Hepatocyte (in vitro differentiated cells): Measurements from ENCODE around the gene SLC25A13.

ENCODE experiments used
- EZH2 ChIP-seq: fragments of 200-600 bp; sonication (generic); IDR thresholded peaks from 2 replicates; pipeline ENCODE4 v1.6.1; 2016; ENCODE audit warnings: antibody characterized with exemption, mild to moderate bottlenecking, borderline replicate concordance
- EZH2phosphoT487 ChIP-seq: fragments of 200-600 bp; sonication (generic); IDR thresholded peaks from one replicate; pipeline ENCODE4 v1.6.1; 2018; ENCODE audit warnings: antibody characterized with exemption, mild to moderate bottlenecking, low read depth, moderate library complexity; ENCODE audit not compliant: unreplicated experiment, severe bottlenecking
- TF ChIP-seq, protein P1 (sequence below): fragments of 200-600 bp; sonication (generic); IDR thresholded peaks from 2 replicates; pipeline ENCODE4 v1.5.1; 2016; ENCODE audit warnings: antibody characterized with exemption, mild to moderate bottlenecking; ENCODE audit not compliant: poor library complexity

DNA sequence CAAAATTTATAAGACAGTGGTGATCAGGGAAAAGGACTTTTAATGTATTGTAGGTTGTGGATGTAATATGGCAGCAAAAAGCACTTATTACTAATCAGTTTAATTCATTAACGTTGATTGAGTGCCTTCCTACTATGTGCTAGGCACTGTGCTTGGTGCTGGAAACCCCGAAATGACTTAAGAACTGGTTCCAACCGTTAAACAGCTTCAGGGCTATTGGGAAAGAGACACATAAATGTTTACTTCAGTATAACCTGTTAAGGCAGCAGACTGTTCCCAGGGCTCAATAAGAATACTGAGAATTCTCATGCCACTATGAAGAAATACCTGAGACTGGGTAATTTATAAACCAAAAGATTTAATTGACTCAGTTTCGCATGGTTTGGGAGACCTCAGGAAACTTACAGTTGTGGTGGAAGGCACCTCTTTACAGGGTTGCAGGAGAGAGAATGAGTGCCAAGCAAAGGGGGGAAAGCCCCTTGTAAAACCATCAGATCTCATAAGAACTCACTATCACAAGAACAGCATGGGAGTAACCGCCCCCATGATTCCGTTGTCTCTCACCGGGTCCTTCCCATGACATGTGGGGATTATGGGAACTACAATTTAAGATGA lies 1.1 kb upstream of the SLC25A13 start:
- TF ChIP-seq EZH2 (no peak), EZH2phosphoT487 (no peak)
- TF ChIP-seq, protein P1, sequence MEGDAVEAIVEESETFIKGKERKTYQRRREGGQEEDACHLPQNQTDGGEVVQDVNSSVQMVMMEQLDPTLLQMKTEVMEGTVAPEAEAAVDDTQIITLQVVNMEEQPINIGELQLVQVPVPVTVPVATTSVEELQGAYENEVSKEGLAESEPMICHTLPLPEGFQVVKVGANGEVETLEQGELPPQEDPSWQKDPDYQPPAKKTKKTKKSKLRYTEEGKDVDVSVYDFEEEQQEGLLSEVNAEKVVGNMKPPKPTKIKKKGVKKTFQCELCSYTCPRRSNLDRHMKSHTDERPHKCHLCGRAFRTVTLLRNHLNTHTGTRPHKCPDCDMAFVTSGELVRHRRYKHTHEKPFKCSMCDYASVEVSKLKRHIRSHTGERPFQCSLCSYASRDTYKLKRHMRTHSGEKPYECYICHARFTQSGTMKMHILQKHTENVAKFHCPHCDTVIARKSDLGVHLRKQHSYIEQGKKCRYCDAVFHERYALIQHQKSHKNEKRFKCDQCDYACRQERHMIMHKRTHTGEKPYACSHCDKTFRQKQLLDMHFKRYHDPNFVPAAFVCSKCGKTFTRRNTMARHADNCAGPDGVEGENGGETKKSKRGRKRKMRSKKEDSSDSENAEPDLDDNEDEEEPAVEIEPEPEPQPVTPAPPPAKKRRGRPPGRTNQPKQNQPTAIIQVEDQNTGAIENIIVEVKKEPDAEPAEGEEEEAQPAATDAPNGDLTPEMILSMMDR, result no peak
